Measurements from ENCODE around the gene BRAP.
A peak's percentile ranks its signal among the peaks of the same experiment; 100 is the strongest.
"Not testable (repeated sequence)": the region's sequence is repeated elsewhere in the genome, so short reads cannot be mapped to it uniquely, and the experiment has no call there.

The BRAP gene

GRCh38 chr12:111605911-111606766 is 79.6 kb downstream of the BRAP start:
- DNase-seq, result no peak

GRCh38 chr12:111602857-111603256 is 82.9 kb downstream of the BRAP start:
- DNase-seq, result not testable (repeated sequence)

GRCh38 chr12:111602348-111602747 is 83.4 kb downstream of the BRAP start:
- DNase-seq, result no peak

GRCh38 chr12:111600986-111601385 is 84.8 kb downstream of the BRAP start:
- DNase-seq, result not testable (repeated sequence)

GRCh38 chr12:111600205-111600642 is 85.5 kb downstream of the BRAP start:
- no peak for DNase-seq

GRCh38 chr12:111599453-111600204 is 86.1 kb downstream of the BRAP start:
- DNase-seq, result peak; percentile 73

- DNase-seq, result peak; percentile 53
Measured at GRCh38 chr12:111598637-111599452, 86.9 kb downstream of the BRAP start, which contains the start of gene ATXN2. Gene ATXN2 (minus strand): TSS chr12:111599315. CDS start chr12:111599034, 281 bp downstream.

- no peak for DNase-seq
Measured at GRCh38 chr12:111597831-111598636, 87.7 kb downstream of the BRAP start.

- DNase-seq, result no peak
Measured at GRCh38 chr12:111596985-111597830, 88.5 kb downstream of the BRAP start.

- DNase-seq, result not testable (repeated sequence)
Measured at GRCh38 chr12:111595341-111595835, 90.4 kb downstream of the BRAP start.

Data from NK-92 treated with Interleukin-12 subunit alpha and Interleukin-12 subunit beta, amount 100 ng/mL, for 24 hours (cell line).